Upper lobe of left lung (tissue), 6 donors: ENCODE measurements around the gene SPRTN. TPM values are rescaled to one million over a fixed set of nuclear protein-coding genes. Genes with fewer than 3 reads are reported as not detected.

Source experiments
- ATAC-seq, 2 donors: fragments of 200-7000 bp; cut with Tn5 transposase; one replicate each; pipeline ENCODE4 v1.9.1; 2022; ENCODE audit warnings: mild to moderate bottlenecking in 2 of 2, moderate library complexity in 2 of 2; ENCODE audit not compliant: low FRiP score in 2 of 2
- DNase-seq, 2 donors: peaks; one replicate each; pipeline ENCODE4 v3.0.0-alpha.2; 2019 to 2020
- H3K27ac ChIP-seq, 4 donors: fragments of 200-600 bp; sonication (generic); one replicate each; pipeline ENCODE4 v1.5.1; 2016 to 2019
- H3K27me3 ChIP-seq, 4 donors: fragments of 200-600 bp; sonication (generic); one replicate each; pipeline ENCODE4 v1.5.1; 2017 to 2019
- H3K36me3 ChIP-seq, 4 donors: fragments of 200-600 bp; sonication (generic); one replicate each; pipeline ENCODE4 v1.5.1; 2016 to 2019
- H3K4me1 ChIP-seq, 4 donors: fragments of 200-600 bp; sonication (generic); one replicate each; pipeline ENCODE4 v1.5.1; 2018 to 2019
- H3K4me3 ChIP-seq, 4 donors: fragments of 200-600 bp; sonication (generic); one replicate each; pipeline ENCODE4 v1.5.1; 2017 to 2019; ENCODE audit warnings: mild to moderate bottlenecking in 2 of 4, moderate library complexity in 1 of 4
- H3K9me3 ChIP-seq, 4 donors: fragments of 200-600 bp; sonication (generic); one replicate each; pipeline ENCODE4 v1.5.1; 2018 to 2019
- CTCF ChIP-seq, 6 experiments: fragments of 450-650 bp in 4 of 6; fragments of 200-600 bp in 2 of 6; sonication (generic) in 2 of 6; IDR thresholded peaks; one replicate each; pipeline ENCODE4 v1.5.1; 2016 to 2019; ENCODE audit warnings: antibody characterized with exemption in 6 of 6
- EP300 ChIP-seq, 4 donors: sonication (generic); formaldehyde crosslinking; IDR thresholded peaks; one replicate each; pipeline ENCODE4 v1.5.1; 2017; ENCODE audit warnings: antibody characterized with exemption in 4 of 4, control low read depth in 2 of 4
- POLR2A ChIP-seq, 4 donors: fragments of 450-650 bp; IDR thresholded peaks; one replicate each; pipeline ENCODE4 v1.5.1; 2016 to 2017; ENCODE audit warnings: antibody characterized with exemption in 4 of 4, mild to moderate bottlenecking in 2 of 4
- POLR2AphosphoS5 ChIP-seq, 2 donors: sonication (generic); formaldehyde crosslinking; IDR thresholded peaks; one replicate each; pipeline ENCODE4 v1.5.1; 2017; ENCODE audit warnings: antibody characterized with exemption in 2 of 2
- WGBS, 2 donors: methylation state at CpG; one replicate each; pipeline ENCODE4 v1.1.5; 2017 to 2018; 5-methylcytosine and 5-hydroxymethylcytosine counted together
- total RNA-seq, 6 donors: library from RNA; depleted of rRNA in 4 of 6; stranded (reverse); fragments of >200 nt in 4 of 6; gene quantifications; one replicate each; pipeline versions ENCODE4 v1.1.0 to v1.2.1, GENCODE V29; 2016 to 2021
- donor health status: DM: no; HTN: no; CAD: no; lungs with moderate emphysema.
- donor health status: DM: no; HTN: yes; CAD: no; lungs with severe emphysema.

Gene SPRTN
- total RNA-seq, 6 donors from 2014 or later, result 8.8 to 30.9 (median 17.2) TPM

- TF ChIP-seq EP300 (IDR thresholded peaks at IDR 0.05) (no peak), CTCF (IDR thresholded peaks at IDR 0.05) (no peak), POLR2AphosphoS5 (IDR thresholded peaks at IDR 0.05) (no peak), POLR2A (IDR thresholded peaks at IDR 0.05) (no peak)
- DNase-seq (no peak), ATAC-seq (no peak)
- no peak overlapping the region for H3K27ac ChIP-seq
- H3K4me1 ChIP-seq, result peaks cover 0 to 13% (median 6%) of the 10 kb centered on the region in 4 donors
- no peaks in the 10 kb centered on the region for H3K9me3 ChIP-seq
- WGBS, 2 donors, result 89 to 94% methylated on average over 5 of the region's 5 CpGs
- H3K36me3 ChIP-seq, result no peaks in the 10 kb centered on the region
- no peak overlapping the region for H3K4me3 ChIP-seq
- no peaks in the 10 kb centered on the region for H3K27me3 ChIP-seq
Measured at GRCh38 chr1:231387770-231388669, 49.9 kb downstream of the SPRTN start.

GRCh38 chr1:231390071-231390470 is 52.0 kb downstream of the SPRTN start:
- no peak for DNase-seq

DNA sequence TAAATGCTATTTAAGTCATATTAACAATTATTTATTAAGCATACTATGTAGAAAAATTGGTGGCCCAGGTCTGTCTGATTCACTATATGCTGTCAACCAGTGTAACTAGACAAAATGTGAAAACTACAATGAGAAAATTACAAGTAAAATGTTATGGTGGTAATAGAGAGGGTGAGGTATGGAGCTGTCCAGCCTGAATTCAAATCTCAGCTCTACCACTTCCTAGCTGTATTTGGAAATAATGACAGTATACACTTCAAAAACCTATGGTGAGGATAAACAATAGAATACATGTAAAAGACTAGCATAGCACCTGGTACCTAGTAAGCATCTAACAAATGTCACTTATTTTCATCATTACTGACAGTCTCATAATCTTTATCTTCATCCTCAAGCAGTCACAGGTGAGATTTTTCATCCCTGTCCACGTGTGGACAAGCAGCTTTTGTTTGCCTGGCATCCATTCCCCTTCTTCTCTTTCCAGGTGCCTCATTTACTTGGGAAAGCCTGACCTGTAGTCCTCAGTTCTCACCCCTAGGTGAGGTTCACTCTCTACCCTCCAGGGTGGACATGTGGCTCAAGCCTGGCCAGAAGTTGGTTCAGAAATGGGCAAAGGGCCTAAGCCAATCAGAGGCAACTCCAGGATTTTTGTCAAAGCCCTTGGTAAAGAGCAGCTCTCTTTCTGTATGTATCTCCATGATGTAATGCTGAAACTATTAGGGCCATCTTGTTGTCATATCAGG is 54.5 kb downstream of the SPRTN start:
- Histone ChIP-seq H3K27ac (no peak overlapping the region), H3K4me1 (peaks cover 10 to 21% (median 13%) of the 10 kb centered on the region in 4 donors), H3K27me3 (no peaks in the 10 kb centered on the region), H3K4me3 (no peak overlapping the region), H3K36me3 (no peaks in the 10 kb centered on the region), H3K9me3 (no peaks in the 10 kb centered on the region)
- DNase-seq (no peak), ATAC-seq (no peak)
- 63 to 71% methylated on average over 1 of the region's 1 CpG for WGBS, 2 donors
- TF ChIP-seq POLR2A (IDR thresholded peaks at IDR 0.05) (no peak), EP300 (IDR thresholded peaks at IDR 0.05) (no peak), POLR2AphosphoS5 (IDR thresholded peaks at IDR 0.05) (no peak), CTCF (IDR thresholded peaks at IDR 0.05) (no peak)

More at GRCh38 chr1:231390071-231390470, 52.0 kb downstream of the SPRTN start:
- Histone ChIP-seq H3K4me3 (no peak overlapping the region), H3K27ac (no peak overlapping the region), H3K4me1 (peaks cover 4 to 12% (median 6%) of the 10 kb centered on the region in 4 donors), H3K27me3 (no peaks in the 10 kb centered on the region), H3K36me3 (no peaks in the 10 kb centered on the region), H3K9me3 (no peaks in the 10 kb centered on the region)
- TF ChIP-seq EP300 (IDR thresholded peaks at IDR 0.05) (no peak), CTCF (IDR thresholded peaks at IDR 0.05) (no peak), POLR2AphosphoS5 (IDR thresholded peaks at IDR 0.05) (no peak), POLR2A (IDR thresholded peaks at IDR 0.05) (no peak)
- no peak for ATAC-seq
- WGBS, 2 donors, result 86 to 92% methylated on average over 2 of the region's 2 CpGs

GRCh38 chr1:231393668-231394067 is 55.6 kb downstream of the SPRTN start:
- DNase-seq (no peak), ATAC-seq (no peak)
- H3K4me3 ChIP-seq, result no peak overlapping the region
- H3K36me3 ChIP-seq, result no peaks in the 10 kb centered on the region
- no peaks in the 10 kb centered on the region for H3K27me3 ChIP-seq
- peaks cover 13 to 18% (median 17%) of the 10 kb centered on the region in 4 donors for H3K4me1 ChIP-seq
- no peak overlapping the region for H3K27ac ChIP-seq
- no peaks in the 10 kb centered on the region for H3K9me3 ChIP-seq
- TF ChIP-seq EP300 (IDR thresholded peaks at IDR 0.05) (no peak), CTCF (IDR thresholded peaks at IDR 0.05) (no peak), POLR2AphosphoS5 (IDR thresholded peaks at IDR 0.05) (no peak), POLR2A (IDR thresholded peaks at IDR 0.05) (no peak)
